T follicular helper cell (primary cell): Measurements from ENCODE around the gene PRKAR2B.
"Not testable (repeated sequence)": the region's sequence is repeated elsewhere in the genome, so short reads cannot be mapped to it uniquely, and the experiment has no call there.

Source experiments
- DNase-seq: peaks from one replicate; pipeline ENCODE4 v3.0.0-alpha.2; 2020; ENCODE audit warnings: low read depth

Gene PRKAR2B

DNA sequence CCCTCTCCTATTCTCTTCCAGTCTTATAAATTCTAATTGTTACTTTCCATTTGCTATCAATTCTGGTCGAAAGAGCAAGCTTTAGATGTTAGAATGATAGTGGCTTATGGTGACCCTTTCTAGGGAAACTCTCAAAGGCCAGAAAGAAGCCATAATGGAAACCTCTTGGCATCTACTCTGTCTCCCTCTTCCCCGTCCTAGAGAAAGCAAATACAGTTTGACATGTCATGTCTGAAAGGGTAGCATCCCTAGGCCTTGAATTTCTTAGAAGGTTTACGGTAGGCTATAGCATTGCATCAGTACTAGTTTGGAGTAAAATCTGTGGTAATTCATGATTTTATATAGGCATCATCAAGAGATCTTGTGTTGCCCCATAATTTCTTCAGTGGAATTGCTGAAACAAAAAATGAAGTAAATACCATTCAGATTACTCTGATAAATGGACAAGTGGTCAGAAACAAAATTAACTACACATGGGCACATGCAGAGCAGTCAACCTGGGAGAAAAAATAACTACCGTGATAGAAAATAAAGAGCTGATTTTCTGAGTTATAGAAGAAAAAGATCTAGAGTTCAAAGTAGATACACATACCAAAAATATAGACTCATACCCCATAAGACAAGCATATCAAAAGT is 4.4 kb downstream of the PRKAR2B start:
- no peak for DNase-seq

- DNase-seq: no peak
Measured at GRCh38 chr7:107049480-107049879, 5.0 kb downstream of the PRKAR2B start.

DNA sequence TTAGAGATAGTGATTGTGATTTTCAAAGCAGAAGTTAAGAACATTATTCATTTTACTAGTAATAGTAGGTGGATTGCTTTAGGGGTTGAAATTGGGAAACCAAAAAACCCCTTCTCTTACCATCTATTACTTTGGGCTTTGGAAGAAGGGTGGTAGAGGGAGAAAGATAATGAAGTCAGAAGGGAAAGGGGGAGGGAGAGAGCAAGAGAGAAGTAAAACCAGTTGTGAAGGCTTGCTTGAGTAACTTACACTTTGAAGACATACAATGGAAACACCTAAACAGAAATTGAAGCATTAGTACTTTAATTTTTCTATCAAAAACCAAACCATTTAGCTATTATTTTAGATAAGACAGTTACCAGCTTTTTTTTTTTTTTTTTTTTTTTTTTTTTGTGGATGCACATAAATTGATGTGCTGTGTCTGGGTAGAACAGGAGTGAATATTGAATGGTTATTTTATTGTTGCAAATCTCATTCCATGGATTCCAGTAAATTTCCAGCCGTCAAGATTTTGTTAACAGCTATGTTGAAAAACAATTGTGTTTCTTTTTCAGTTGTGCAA is 5.5 kb downstream of the PRKAR2B start:
- DNase-seq: no peak

GRCh38 chr7:107051376-107051775 is 6.9 kb downstream of the PRKAR2B start:
- DNase-seq: no peak

GRCh38 chr7:107054965-107055364 is 10.5 kb downstream of the PRKAR2B start:
- not testable (repeated sequence) for DNase-seq

GRCh38 chr7:107056058-107056457 is 11.6 kb downstream of the PRKAR2B start:
- not testable (repeated sequence) for DNase-seq

- DNase-seq: no peak
Measured at GRCh38 chr7:107056728-107057473, 12.4 kb downstream of the PRKAR2B start.

GRCh38 chr7:107057474-107057833 is 12.9 kb downstream of the PRKAR2B start:
- no peak for DNase-seq

DNA sequence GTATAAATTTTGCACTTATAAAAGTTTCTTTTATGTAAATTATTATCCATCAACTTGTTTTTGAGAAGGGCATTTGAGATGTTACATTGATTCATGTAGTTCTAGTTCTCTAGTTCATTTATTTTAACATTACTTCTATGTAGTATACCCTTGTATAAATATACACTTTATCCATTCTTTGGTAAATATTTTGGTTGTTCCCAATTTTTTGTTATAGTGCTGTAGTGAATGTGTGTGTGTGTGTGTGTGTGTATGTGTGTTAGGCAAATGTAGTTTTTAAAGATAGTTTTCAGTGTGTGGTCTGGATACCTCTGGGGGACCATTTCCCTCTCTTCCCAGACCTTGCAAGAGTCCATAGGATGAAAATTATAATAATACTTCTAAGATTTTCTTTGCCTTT is 15.0 kb downstream of the PRKAR2B start:
- DNase-seq: no peak

DNA sequence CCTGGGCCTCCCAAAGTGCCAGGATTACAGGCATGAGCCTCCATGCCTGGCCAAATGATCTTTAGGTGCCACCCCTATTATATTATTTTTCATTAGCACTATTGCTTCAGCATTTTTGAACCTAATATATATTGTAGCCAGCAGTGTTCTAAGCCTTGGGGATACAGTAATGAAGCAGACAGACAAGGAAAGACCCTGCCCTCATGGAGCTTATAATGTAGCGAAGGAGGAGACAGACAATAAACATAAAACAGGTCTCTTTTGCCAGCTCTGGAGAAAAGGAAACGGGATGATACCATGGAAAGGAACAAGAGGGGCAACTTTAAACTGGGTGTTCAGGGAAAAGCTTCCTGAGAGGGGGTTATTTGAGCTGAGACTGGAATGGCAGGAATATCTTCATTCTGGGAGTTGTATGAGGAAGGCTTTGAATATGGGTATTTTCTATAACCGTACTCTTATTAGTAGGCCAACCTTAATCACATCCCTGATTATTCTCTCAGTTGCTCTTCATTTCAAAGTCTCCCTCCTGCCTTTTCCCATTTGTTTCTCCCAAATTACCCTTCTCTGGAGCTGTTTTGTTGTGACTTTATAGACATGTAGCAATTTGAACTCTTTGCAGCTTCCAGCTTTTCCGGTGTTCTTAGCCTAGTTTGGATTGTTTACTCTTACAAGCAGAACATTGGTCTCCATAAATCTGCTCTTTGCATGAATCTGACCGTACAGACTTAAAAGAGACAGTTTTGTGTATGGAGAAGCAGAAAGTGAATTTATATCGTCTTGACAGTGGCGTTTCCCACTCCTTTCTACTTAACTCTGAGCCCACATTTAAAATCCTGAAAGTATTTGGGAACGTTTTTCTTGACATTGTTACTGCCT is 19.0 kb downstream of the PRKAR2B start:
- DNase-seq: no peak

DNA sequence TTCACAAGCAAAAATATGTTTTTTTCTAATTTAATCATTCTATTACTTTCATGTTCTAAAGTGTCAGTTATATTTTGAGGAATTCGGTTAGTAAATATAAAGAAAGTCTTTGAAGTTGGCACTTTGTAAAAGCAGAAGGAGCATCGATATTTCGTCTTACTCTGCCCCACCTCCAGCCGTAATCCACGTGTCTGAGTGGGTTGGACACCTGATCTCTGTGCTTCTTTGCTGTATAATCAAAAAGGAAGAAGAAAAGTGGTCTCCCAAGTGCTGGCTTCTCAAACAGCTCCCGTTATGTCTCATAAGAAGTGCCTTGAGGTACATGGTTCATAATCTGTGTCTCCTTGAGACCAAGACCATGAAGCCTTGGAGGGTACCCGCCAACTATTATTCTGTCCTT is 19.8 kb downstream of the PRKAR2B start:
- no peak for DNase-seq

GRCh38 chr7:107065929-107066247 is 21.4 kb downstream of the PRKAR2B start:
- no peak for DNase-seq

- no peak for DNase-seq
Measured at GRCh38 chr7:107068156-107068555, 23.7 kb downstream of the PRKAR2B start.

DNA sequence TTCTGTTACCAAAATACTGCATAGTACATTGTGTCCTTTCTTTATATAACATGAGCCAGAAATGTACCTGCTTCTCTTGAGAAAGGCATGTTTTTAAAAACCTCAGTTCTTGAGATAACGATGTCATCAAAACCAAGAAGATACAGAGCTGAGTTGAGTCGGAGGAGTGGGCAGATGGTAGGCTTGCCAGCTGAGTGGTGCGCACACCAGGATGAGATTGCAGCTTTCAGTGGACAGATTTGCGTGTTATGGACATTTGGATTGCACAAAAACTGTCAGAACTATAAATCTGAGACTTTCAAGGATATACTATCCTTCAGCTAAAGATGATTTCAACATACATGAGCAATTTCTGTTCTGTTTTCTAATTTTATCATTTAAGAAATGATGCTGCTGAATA is 25.0 kb downstream of the PRKAR2B start:
- DNase-seq: no peak

GRCh38 chr7:107070710-107071109 is 26.2 kb downstream of the PRKAR2B start:
- DNase-seq: no peak

DNA sequence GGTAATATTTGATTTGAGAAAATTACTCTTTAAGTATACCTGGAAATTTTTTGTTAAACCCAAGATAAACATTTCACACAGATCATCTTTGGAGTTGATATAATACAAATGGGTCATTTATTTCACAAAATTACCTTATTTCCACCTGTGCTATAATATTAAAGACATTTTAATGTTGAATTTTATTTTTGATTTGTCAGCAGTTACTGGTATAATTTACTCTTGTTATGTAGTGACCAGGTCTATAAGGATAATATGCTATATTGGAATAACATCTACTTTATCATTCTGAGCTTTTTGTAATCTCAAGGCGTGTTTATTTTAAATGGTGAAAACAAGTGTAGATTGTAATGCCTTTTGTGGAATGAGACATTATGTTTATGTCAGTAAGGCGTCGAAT is 26.6 kb downstream of the PRKAR2B start:
- no peak for DNase-seq

DNA sequence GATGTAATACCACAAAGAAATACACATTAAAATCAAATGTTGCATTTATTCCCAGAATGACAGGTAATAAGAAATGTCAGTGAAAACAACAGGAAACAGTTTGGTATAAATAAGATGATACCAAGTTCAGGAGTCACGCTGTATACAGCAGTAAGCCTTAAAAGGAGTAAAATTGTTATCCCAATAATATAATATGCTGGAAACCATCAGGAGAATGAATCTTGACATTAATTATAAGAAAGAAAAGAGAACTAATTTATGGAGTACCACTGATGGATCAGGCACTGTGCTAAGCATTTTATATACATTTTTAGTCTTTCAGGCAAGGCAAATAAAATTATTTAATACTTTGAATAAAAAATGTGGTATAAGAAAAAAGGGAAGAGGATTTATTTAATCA is 27.6 kb downstream of the PRKAR2B start:
- no peak for DNase-seq

DNA sequence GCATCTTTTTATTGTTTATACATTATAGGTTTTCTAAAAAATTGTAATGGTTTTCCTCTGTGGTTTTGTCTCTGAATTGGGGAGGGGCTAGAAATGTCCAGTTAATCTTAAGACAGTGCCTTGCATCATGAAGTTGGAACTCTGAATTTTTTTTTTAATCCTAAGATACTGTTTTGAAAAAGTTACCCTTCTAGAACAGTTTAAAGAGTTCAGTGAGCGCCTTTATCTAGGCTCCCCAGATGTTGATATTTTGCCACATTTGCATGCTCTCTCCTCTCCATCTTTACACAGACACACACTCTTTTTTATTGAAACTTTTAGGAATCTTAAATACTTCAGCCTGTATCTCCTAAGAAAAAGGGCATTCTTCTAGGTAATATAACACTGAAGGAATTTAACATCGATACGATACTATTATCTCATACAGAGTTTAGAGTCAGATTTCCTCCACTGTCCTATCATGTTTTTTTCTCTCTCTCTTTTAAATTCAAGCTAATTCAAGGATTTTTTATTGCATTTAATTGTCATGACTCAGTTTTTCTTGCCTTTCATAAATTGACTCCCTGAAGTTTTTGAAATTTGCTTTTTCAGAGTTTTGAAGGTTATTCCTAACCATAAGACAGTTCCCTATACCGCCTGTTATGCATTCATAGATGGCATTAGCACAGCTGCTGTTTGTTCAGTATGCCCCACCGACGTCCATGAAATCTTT is 31.5 kb downstream of the PRKAR2B start:
- DNase-seq: no peak

DNA sequence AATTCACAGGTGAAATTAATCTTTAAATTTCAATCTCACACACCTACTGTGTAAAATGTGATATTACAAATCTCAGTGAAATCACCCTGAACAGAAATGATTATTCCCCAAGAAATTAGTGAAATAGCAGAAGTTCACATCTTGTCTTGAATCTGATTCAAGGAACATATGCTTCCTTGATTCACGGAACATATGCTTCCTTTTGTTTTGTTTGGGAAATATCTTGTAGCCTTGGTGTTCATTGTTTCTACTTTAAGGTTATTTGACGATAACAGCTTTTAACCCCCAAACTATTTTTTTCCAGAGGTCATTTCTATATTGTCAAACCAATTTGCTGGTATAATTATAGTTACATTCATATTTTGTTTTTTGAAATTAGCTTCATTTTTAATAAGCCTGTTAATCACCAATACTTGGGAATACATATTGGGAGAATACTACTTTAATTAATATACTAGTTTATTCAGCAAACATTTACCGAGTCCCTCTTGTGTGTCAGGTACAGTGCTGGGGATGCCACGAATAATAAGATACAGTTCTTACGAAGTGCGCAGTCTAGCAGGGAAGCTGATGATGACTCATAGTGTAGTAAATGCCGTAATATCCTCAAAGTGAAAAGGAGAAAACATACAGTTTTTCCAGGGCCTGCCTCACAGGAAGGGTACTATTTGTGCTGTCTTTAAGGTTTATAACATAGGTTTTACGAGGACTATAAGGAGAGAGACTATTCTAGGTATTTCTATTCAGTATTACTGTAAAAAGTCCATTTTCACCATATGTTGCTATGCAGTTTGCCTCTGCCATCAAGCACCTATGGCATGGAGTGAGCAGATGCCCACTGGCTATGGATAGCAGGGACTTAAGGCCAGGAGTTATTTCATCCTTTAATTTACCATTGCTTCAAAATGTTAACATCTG is 32.5 kb downstream of the PRKAR2B start:
- no peak for DNase-seq

GRCh38 chr7:107077699-107078516 is 33.4 kb downstream of the PRKAR2B start:
- no peak for DNase-seq
